HCT116 (cell line): ENCODE results near the gene TNIK. TPM values are rescaled to one million over a fixed set of nuclear protein-coding genes. Genes with fewer than 3 reads are reported as not detected.

Source experiments
- ATAC-seq: fragments of 200-7000 bp; cut with Tn5 transposase; 2 replicates; pipeline ENCODE4 v1.9.1; 2020; ENCODE audit warnings: mild to moderate bottlenecking, moderate library complexity
- BruUV-seq: library from RNA; stranded (reverse); fragments of 400-500 nt; replicated peaks from 2 replicates; lab custom pipeline; 2021; lab: Mats Ljungman, UMichigan
- CTCF ChIA-PET: fragments of 300-600 bp; sonication (Branson Sonifier 250); formaldehyde crosslinking; loops from one replicate; lab custom pipeline; 2021; ENCODE audit warnings: antibody characterized with exemption; lab: Charles Lee
- POLR2A ChIA-PET: fragments of 300-600, 350-600 bp; sonication (Branson Sonifier 250); formaldehyde crosslinking; loops from one replicate; lab custom pipeline; 2021; ENCODE audit warnings: antibody characterized with exemption; lab: Charles Lee
- RAD21 ChIA-PET, 2 experiments: fragments of 300-600 bp; sonication (Branson Sonifier 250); formaldehyde crosslinking; loops; one replicate each; lab custom pipeline; 2023; ENCODE audit warnings: low total read pairs in 2 of 2; ENCODE audit not compliant: uncharacterized antibody in 2 of 2, unreplicated experiment in 2 of 2, low non-redundant PET in 1 of 2; lab: Charles Lee
- DNase-seq: peaks from one replicate; pipeline ENCODE4 v3.0.0-alpha.2; 2010; ENCODE audit warnings: low read depth, low spot score
- H2AFZ ChIP-seq: fragments of 200-600 bp; shearing (Covaris generic), sonication (generic); 2 replicates; pipeline ENCODE4 v1.6.1; 2017; ENCODE audit warnings: low read depth, mixed run types, mixed read lengths, antibody characterized with exemption, low read length; ENCODE audit not compliant: poor library complexity, severe bottlenecking
- H3K27ac ChIP-seq: 2 replicates; pipeline ENCODE4 v1.5.1; 2012; ENCODE audit warnings: low read depth, low read length
- H3K27me3 ChIP-seq: fragments of 200-600 bp; sonication (generic); 2 replicates; pipeline ENCODE4 v1.6.1; 2016; ENCODE audit warnings: mixed run types, low read length, mixed read lengths; ENCODE audit not compliant: insufficient read depth
- H3K36me3 ChIP-seq, 2 experiments: fragments of 200-500 bp in 1 of 2; fragments of 200-600 bp in 1 of 2; sonication (Bioruptor generic) in 1 of 2; sonication (generic) in 1 of 2; 2 replicates each; pipeline versions ENCODE4 v1.5.1 to v1.6.1; 2014 to 2016; ENCODE audit warnings: low read length in 2 of 2, inconsistent platforms in 1 of 2, mixed read lengths in 1 of 2, mixed run types in 1 of 2; ENCODE audit not compliant: insufficient read depth in 2 of 2, control insufficient read depth in 1 of 2
- H3K4me1 ChIP-seq, 2 experiments: fragments of 200-600 bp in 1 of 2; sonication (generic) in 1 of 2; 2 replicates each; pipeline versions ENCODE4 v1.5.1 to v1.6.1; 2012 to 2017; ENCODE audit warnings: low read length in 2 of 2, inconsistent platforms in 1 of 2, mild to moderate bottlenecking in 1 of 2, mixed read lengths in 1 of 2, mixed run types in 1 of 2, moderate library complexity in 1 of 2; ENCODE audit not compliant: insufficient read depth in 2 of 2, control insufficient read depth in 1 of 2
- H3K4me2 ChIP-seq: fragments of 200-600 bp; sonication (generic); 2 replicates; pipeline ENCODE4 v1.6.1; 2017; ENCODE audit warnings: mixed run types, low read length, mixed read lengths
- H3K4me3 ChIP-seq, 2 experiments: fragments of 200-600 bp in 1 of 2; sonication (generic) in 1 of 2; replicated peaks in 1 of 2; 2 replicates each; pipeline ENCODE4 v1.5.1; 2011 to 2016; ENCODE audit warnings: low read length in 2 of 2, control low read depth in 1 of 2, low read depth in 1 of 2, mild to moderate bottlenecking in 1 of 2, mixed read lengths in 1 of 2, mixed run types in 1 of 2
- H3K79me2 ChIP-seq: fragments of 200-600 bp; sonication (generic); 2 replicates; pipeline ENCODE4 v1.6.1; 2017; ENCODE audit warnings: mild to moderate bottlenecking, mixed run types, low read length, moderate library complexity, mixed read lengths; ENCODE audit not compliant: insufficient read depth
- H3K9ac ChIP-seq: fragments of 200-600 bp; sonication (generic); 2 replicates; pipeline ENCODE4 v1.6.1; 2016; ENCODE audit warnings: low read length, mixed read lengths
- H3K9me2 ChIP-seq: fragments of 200-600 bp; sonication (generic), shearing (Covaris generic); 2 replicates; pipeline ENCODE4 v1.6.1; 2017; ENCODE audit warnings: mixed run types, mild to moderate bottlenecking, moderate library complexity; ENCODE audit not compliant: insufficient read depth
- H3K9me3 ChIP-seq, 2 experiments: fragments of 200-500 bp in 1 of 2; fragments of 200-600 bp in 1 of 2; sonication (Bioruptor generic) in 1 of 2; sonication (generic) in 1 of 2; 2 replicates each; pipeline ENCODE4 v1.6.1; 2014 to 2017; ENCODE audit warnings: low read length in 2 of 2, mixed read lengths in 2 of 2, inconsistent platforms in 1 of 2, low read depth in 1 of 2, mild to moderate bottlenecking in 1 of 2, mixed run types in 1 of 2, moderate library complexity in 1 of 2; ENCODE audit not compliant: control insufficient read depth in 1 of 2, insufficient read depth in 1 of 2
- H4K20me1 ChIP-seq: fragments of 200-600 bp; sonication (generic), shearing (Covaris generic); 2 replicates; pipeline ENCODE4 v1.6.1; 2017; ENCODE audit warnings: mixed run types, mild to moderate bottlenecking, moderate library complexity; ENCODE audit not compliant: insufficient read depth
- ATF3 ChIP-seq: IDR thresholded peaks from 2 replicates; pipeline ENCODE4 v1.6.1; 2012
- CBX3 ChIP-seq: IDR thresholded peaks from 2 replicates; pipeline ENCODE4 v1.6.1; 2012; ENCODE audit warnings: low read depth
- CTCF ChIP-seq, 3 experiments: fragments of 200-600 bp in 1 of 3; sonication (generic) in 1 of 3; IDR thresholded peaks in 2 of 3; conservative IDR thresholded peaks in 1 of 3; 2 replicates each; pipeline ENCODE4 v1.5.1; 2012 to 2017; ENCODE audit warnings: low read depth in 2 of 3, low read length in 2 of 3, antibody characterized with exemption in 1 of 3, borderline replicate concordance in 1 of 3, control low read depth in 1 of 3, mild to moderate bottlenecking in 1 of 3, mixed read lengths in 1 of 3, mixed run types in 1 of 3, moderate library complexity in 1 of 3; ENCODE audit not compliant: insufficient read depth in 1 of 3
- EGR1 ChIP-seq: IDR thresholded peaks from 2 replicates; pipeline ENCODE4 v1.6.1; 2012; ENCODE audit warnings: low read depth
- ELF1 ChIP-seq: IDR thresholded peaks from 2 replicates; pipeline ENCODE4 v1.6.1; 2012; ENCODE audit warnings: low read depth, borderline replicate concordance
- EZH2 ChIP-seq: fragments of 200-600 bp; sonication (generic); IDR thresholded peaks from 2 replicates; pipeline ENCODE4 v1.6.1; 2017; ENCODE audit warnings: antibody characterized with exemption, mixed run types
- EZH2phosphoT487 ChIP-seq: fragments of 200-600 bp; IDR thresholded peaks from 2 replicates; pipeline ENCODE4 v1.6.1; 2018; ENCODE audit warnings: antibody characterized with exemption, borderline replicate concordance
- MAX ChIP-seq: IDR thresholded peaks from 2 replicates; pipeline ENCODE4 v1.6.1; 2012
- RAD21 ChIP-seq: IDR thresholded peaks from 2 replicates; pipeline ENCODE4 v1.6.1; 2012; ENCODE audit warnings: low read depth, mild to moderate bottlenecking
- SP1 ChIP-seq: IDR thresholded peaks from 2 replicates; pipeline ENCODE4 v1.6.1; 2012; ENCODE audit warnings: low read depth
- SRF ChIP-seq: IDR thresholded peaks from 2 replicates; pipeline ENCODE4 v1.6.1; 2012; ENCODE audit warnings: low read depth
- TCF7L2 ChIP-seq: IDR thresholded peaks from 2 replicates; pipeline ENCODE4 v1.7.0; 2011; ENCODE audit warnings: borderline replicate concordance, inconsistent platforms; ENCODE audit not compliant: insufficient read depth, insufficient read length; ENCODE audit errors: extremely low read depth
- ZBTB33 ChIP-seq: IDR thresholded peaks from 2 replicates; pipeline ENCODE4 v1.6.1; 2011; ENCODE audit warnings: mild to moderate bottlenecking, low read length, moderate library complexity; ENCODE audit not compliant: insufficient replicate concordance; ENCODE audit errors: extremely low read depth
- ZFX ChIP-seq: fragments of 450-650 bp; IDR thresholded peaks from 2 replicates; pipeline ENCODE4 v1.6.1; 2017
- ZNF274 ChIP-seq: fragments of 200-500 bp; sonication (Bioruptor generic); IDR thresholded peaks from 2 replicates; pipeline ENCODE4 v1.6.1; 2014; ENCODE audit warnings: mild to moderate bottlenecking, low read depth, low read length, inconsistent platforms
- intact Hi-C: fragments of 100-400 bp; cut with micrococcal nuclease; formaldehyde crosslinking; loops from 2 replicates; pipeline ENCODE4 v1.10.0; 2022
- total RNA-seq: library from RNA; stranded (reverse); gene quantifications from one replicate; pipeline ENCODE4 v1.2.1, GENCODE V29; 2021; ENCODE audit not compliant: unreplicated experiment

Gene TNIK
- total RNA-seq, 1 experiment from 2014 or later, result 24.1 TPM

- TF ChIP-seq ZBTB33 (no peak), EGR1 (no peak), ZFX (no peak), ATF3 (no peak), ZNF274 (no peak)
- TF ChIP-seq, all 23 proteins: peak for 0
Observed at GRCh38 chr3:171026597-171027293, 433.5 kb downstream of the TNIK start, which contains the start of gene SLC2A2 (continued).

- Histone ChIP-seq H4K20me1 (no peaks in the 10 kb centered on the region), H3K9ac (no peak overlapping the region), H3K27ac (no peak overlapping the region)
- ChIA-PET POLR2A (no interaction called here), RAD21 (no interaction called here)
- TF ChIP-seq SP1 (no peak), CTCF (IDR thresholded peaks at IDR 0.05 in 2 of 3, conservative IDR thresholded peaks at IDR 0.05 in 1 of 3; ENCODE audit: borderline replicate concordance in 1 of 3, insufficient read depth in 1 of 3, low read depth in 2 of 3, low read length in 2 of 3) (no peak), TCF7L2 (no peak), CBX3 (no peak), EZH2phosphoT487 (no peak), RAD21 (no peak), SRF (no peak), ELF1 (no peak), EZH2 (no peak), ZBTB33 (no peak), MAX (no peak)
- TF ChIP-seq, all 23 proteins: peak for 0
- no peaks in the 10 kb centered on the region for H3K4me1 ChIP-seq
- no peaks in the 10 kb centered on the region for H3K27me3 ChIP-seq
- BruUV-seq, result no TSS peak
- CTCF ChIA-PET, result no interaction called here
- H3K4me3 ChIP-seq, result no peak overlapping the region
- intact Hi-C loops, result no loop called here
- no peak overlapping the region for H3K4me2 ChIP-seq
- no peak for ATAC-seq
- no peaks in the 10 kb centered on the region for H3K9me2 ChIP-seq
- H3K36me3 ChIP-seq, result no peaks in the 10 kb centered on the region
- H3K9me3 ChIP-seq, result no peaks in the 10 kb centered on the region
- DNase-seq, result no peak
- H2AFZ ChIP-seq, result no peak overlapping the region
- H3K79me2 ChIP-seq, result no peaks in the 10 kb centered on the region
Observed at GRCh38 chr3:171023566-171023965, 436.6 kb downstream of the TNIK start.
